GM18505 (cell line): ENCODE measurements around the gene SSTR5.
"Not testable (repeated sequence)": the region's sequence is repeated elsewhere in the genome, so short reads cannot be mapped to it uniquely, and the experiment has no call there.

ENCODE experiments used
- ATAC-seq: cut with Tn5 transposase; IDR thresholded peaks from one replicate; pipeline ENCODE4 v1.9.1; 2021; ENCODE audit not compliant: unreplicated experiment
- POLR2A ChIP-seq: IDR thresholded peaks from 4 replicates; pipeline ENCODE4 v1.6.1; 2011; ENCODE audit warnings: borderline replicate concordance; ENCODE audit not compliant: insufficient read depth, insufficient read length; ENCODE audit errors: extremely low read depth

SSTR5 gene

GRCh38 chr16:1089822-1090619 lies 17.5 kb downstream of the SSTR5 start:
- no peak for TF ChIP-seq POLR2A
- ATAC-seq = no peak

- TF ChIP-seq POLR2A = no peak
- ATAC-seq = no peak
Measured at GRCh38 chr16:1090620-1091587, 18.4 kb downstream of the SSTR5 start.

GRCh38 chr16:1091992-1092552 lies 19.5 kb downstream of the SSTR5 start:
- no peak for ATAC-seq
- TF ChIP-seq POLR2A = no peak

GRCh38 chr16:1092685-1093283 lies 20.2 kb downstream of the SSTR5 start:
- not testable (repeated sequence) for ATAC-seq

GRCh38 chr16:1093284-1094123 lies 21.0 kb downstream of the SSTR5 start:
- ATAC-seq = no peak
- TF ChIP-seq POLR2A = no peak

- no peak for TF ChIP-seq POLR2A
- no peak for ATAC-seq
Measured at GRCh38 chr16:1094124-1094479, 21.6 kb downstream of the SSTR5 start.

- no peak for TF ChIP-seq POLR2A
- no peak for ATAC-seq
Measured at GRCh38 chr16:1094601-1095449, 22.3 kb downstream of the SSTR5 start.

- TF ChIP-seq POLR2A = no peak
- ATAC-seq = no peak
Measured at GRCh38 chr16:1095450-1096168, 23.1 kb downstream of the SSTR5 start.

GRCh38 chr16:1096169-1097082 lies 23.9 kb downstream of the SSTR5 start, which contains the start of gene C1QTNF8:
Gene C1QTNF8 (minus strand): TSS chr16:1096244. CDS start chr16:1094922, 1,322 bp downstream.
- ATAC-seq = no peak
- no peak for TF ChIP-seq POLR2A

- ATAC-seq = no peak
- no peak for TF ChIP-seq POLR2A
Measured at GRCh38 chr16:1097156-1097555, 24.6 kb downstream of the SSTR5 start.

- no peak for ATAC-seq
Measured at GRCh38 chr16:1097800-1098199, 25.3 kb downstream of the SSTR5 start.

More at GRCh38 chr16:1097800-1098199, 25.3 kb downstream of the SSTR5 start:
- TF ChIP-seq POLR2A = no peak
